C4-2B (cell line): ENCODE results near the gene FAM120B.

Experiments
- ZFX ChIP-seq: fragments of 450-650 bp; IDR thresholded peaks from 2 replicates; pipeline ENCODE4 v1.6.1; 2017
- TF ChIP-seq, protein P1 (sequence below): fragments of 450-650 bp; conservative IDR thresholded peaks from 2 replicates; pipeline ENCODE4 v1.5.1; 2017; ENCODE audit warnings: mild to moderate bottlenecking

DNA sequence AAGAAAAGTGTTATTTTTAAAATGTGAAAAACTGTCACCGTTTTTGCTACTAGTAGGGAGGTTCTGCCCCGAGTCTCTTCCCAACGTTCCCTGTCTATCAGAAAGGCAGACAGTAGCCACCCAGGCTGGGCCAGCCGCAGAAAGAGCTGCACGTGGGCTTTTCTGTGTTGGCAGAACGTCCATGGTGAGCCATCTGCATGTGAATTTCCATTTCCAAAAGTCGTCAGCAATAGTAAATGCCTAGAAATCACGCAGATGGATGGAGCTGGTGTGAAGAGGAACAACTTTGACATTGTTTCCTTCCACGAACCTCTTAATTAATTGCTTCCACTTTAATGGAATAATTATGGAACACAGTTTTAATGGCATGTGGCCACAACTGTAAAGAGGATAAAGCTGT, 97.5 kb downstream of the FAM120B start:
- TF ChIP-seq, protein P1, sequence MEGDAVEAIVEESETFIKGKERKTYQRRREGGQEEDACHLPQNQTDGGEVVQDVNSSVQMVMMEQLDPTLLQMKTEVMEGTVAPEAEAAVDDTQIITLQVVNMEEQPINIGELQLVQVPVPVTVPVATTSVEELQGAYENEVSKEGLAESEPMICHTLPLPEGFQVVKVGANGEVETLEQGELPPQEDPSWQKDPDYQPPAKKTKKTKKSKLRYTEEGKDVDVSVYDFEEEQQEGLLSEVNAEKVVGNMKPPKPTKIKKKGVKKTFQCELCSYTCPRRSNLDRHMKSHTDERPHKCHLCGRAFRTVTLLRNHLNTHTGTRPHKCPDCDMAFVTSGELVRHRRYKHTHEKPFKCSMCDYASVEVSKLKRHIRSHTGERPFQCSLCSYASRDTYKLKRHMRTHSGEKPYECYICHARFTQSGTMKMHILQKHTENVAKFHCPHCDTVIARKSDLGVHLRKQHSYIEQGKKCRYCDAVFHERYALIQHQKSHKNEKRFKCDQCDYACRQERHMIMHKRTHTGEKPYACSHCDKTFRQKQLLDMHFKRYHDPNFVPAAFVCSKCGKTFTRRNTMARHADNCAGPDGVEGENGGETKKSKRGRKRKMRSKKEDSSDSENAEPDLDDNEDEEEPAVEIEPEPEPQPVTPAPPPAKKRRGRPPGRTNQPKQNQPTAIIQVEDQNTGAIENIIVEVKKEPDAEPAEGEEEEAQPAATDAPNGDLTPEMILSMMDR: no peak
- TF ChIP-seq ZFX: no peak
